Keratinocyte (primary cell): ENCODE results near the gene AKAP6. TPM values are rescaled to one million over a fixed set of nuclear protein-coding genes. Genes with fewer than 3 reads are reported as not detected.
A peak's percentile ranks its signal among the peaks of the same experiment; 100 is the strongest.

Experiments
- DNase-seq: peaks from one replicate; pipeline ENCODE4 v3.0.0-alpha.2; 2011; ENCODE audit warnings: low read depth, missing footprints, low spot score
- FAIRE-seq: peaks from 2 replicates; lab custom pipeline; 2011; peaks lifted over from hg19 to GRCh38; lab: Jason Lieb, UNC
- H2AFZ ChIP-seq: 2 replicates; pipeline ENCODE4 v1.6.0; 2012; ENCODE audit warnings: low read length, control low read depth, inconsistent platforms; ENCODE audit not compliant: control insufficient read depth
- H3K27ac ChIP-seq: 2 replicates; pipeline ENCODE4 v1.5.1; 2011; ENCODE audit warnings: low read length; ENCODE audit not compliant: control insufficient read depth, insufficient read depth
- H3K27me3 ChIP-seq: 3 replicates; pipeline ENCODE4 v1.6.0; 2011; ENCODE audit warnings: low read length; ENCODE audit not compliant: control insufficient read depth, insufficient read depth; ENCODE audit errors: extremely low read depth
- H3K36me3 ChIP-seq, 2 experiments: 2 replicates in 1 of 2; 3 replicates in 1 of 2; pipeline ENCODE4 v1.5.1; 2011; ENCODE audit warnings: low read length in 2 of 2, mild to moderate bottlenecking in 1 of 2; ENCODE audit not compliant: control insufficient read depth in 2 of 2, insufficient read depth in 2 of 2; ENCODE audit errors: extremely low read depth in 1 of 2
- H3K4me1 ChIP-seq: 3 replicates; pipeline ENCODE4 v1.5.1; 2011; ENCODE audit warnings: low read length; ENCODE audit not compliant: control insufficient read depth, insufficient read depth; ENCODE audit errors: extremely low read depth
- H3K4me2 ChIP-seq: 3 replicates; pipeline ENCODE4 v1.6.0; 2011; ENCODE audit warnings: low read depth, low read length; ENCODE audit not compliant: control insufficient read depth, insufficient read depth; ENCODE audit errors: extremely low read depth
- H3K4me3 ChIP-seq, 3 experiments: fragments of 200-600 bp in 1 of 3; sonication (generic) in 1 of 3; 2 replicates in 2 of 3; 3 replicates in 1 of 3; pipeline ENCODE4 v1.5.1; 2011 to 2016; ENCODE audit warnings: low read length in 3 of 3, mild to moderate bottlenecking in 3 of 3, control low read depth in 2 of 3, inconsistent platforms in 1 of 3, low read depth in 1 of 3, mixed read lengths in 1 of 3, mixed run types in 1 of 3, moderate library complexity in 1 of 3; ENCODE audit not compliant: control insufficient read depth in 2 of 3, insufficient read depth in 2 of 3; ENCODE audit errors: extremely low read depth in 1 of 3
- H3K79me2 ChIP-seq: 2 replicates; pipeline ENCODE4 v1.6.0; 2012; ENCODE audit warnings: low read length; ENCODE audit not compliant: control insufficient read depth, insufficient read depth
- H3K9ac ChIP-seq: 3 replicates; pipeline ENCODE4 v1.6.0; 2011; ENCODE audit warnings: low read length; ENCODE audit not compliant: control insufficient read depth, insufficient read depth; ENCODE audit errors: extremely low read depth
- H3K9me1 ChIP-seq: 3 replicates; pipeline ENCODE4 v1.6.0; 2011; ENCODE audit warnings: low read length; ENCODE audit not compliant: control insufficient read depth, insufficient read depth; ENCODE audit errors: extremely low read depth
- H3K9me3 ChIP-seq: 2 replicates; pipeline ENCODE4 v1.5.1; 2012; ENCODE audit warnings: low read depth, low read length; ENCODE audit not compliant: control insufficient read depth
- H4K20me1 ChIP-seq: 3 replicates; pipeline ENCODE4 v1.6.0; 2011; ENCODE audit warnings: low read length; ENCODE audit not compliant: control insufficient read depth, insufficient read depth; ENCODE audit errors: extremely low read depth
- CTCF ChIP-seq, 3 experiments: IDR thresholded peaks in 1 of 3; conservative IDR thresholded peaks in 1 of 3; optimal IDR thresholded peaks in 1 of 3; 2 replicates in 2 of 3; 3 replicates in 1 of 3; pipeline versions ENCODE3 to v1.5.1; 2011; ENCODE audit warnings: low read length in 3 of 3, mild to moderate bottlenecking in 3 of 3, moderate library complexity in 2 of 3, control low read depth in 1 of 3, inconsistent platforms in 1 of 3; ENCODE audit not compliant: insufficient read depth in 2 of 3; ENCODE audit errors: extremely low read depth in 1 of 3
- EZH2 ChIP-seq: IDR thresholded peaks from one replicate; pipeline ENCODE4 v1.6.1; 2012; ENCODE audit warnings: inconsistent platforms, mild to moderate bottlenecking, low read length, moderate library complexity
- dilution Hi-C: fragments of 300-500 bp; cut with MboI; formaldehyde crosslinking; loops from one replicate; pipeline ENCODE4 v1.7.0; 2020; ENCODE audit warnings: low sequenced_read_pairs; ENCODE audit not compliant: extremely low pct_ligation_motif_present
- polyA plus RNA-seq, 5 experiments: library from polyadenylated mRNA; depleted of rRNA in 3 of 5; stranded (reverse) in 3 of 5; stranded (forward) in 1 of 5; unstranded in 1 of 5; fragments of >200 nt; gene quantifications; 1 replicate in 1 of 5; 2 replicates in 3 of 5; 3 replicates in 1 of 5; pipeline versions ENCODE4 v1.2.1 to v1.2.3, GENCODE V29; 2011 to 2012; ENCODE audit warnings: missing spikeins in 2 of 5, low read depth in 1 of 5, low replicate concordance in 1 of 5

AKAP6 gene
- polyA plus RNA-seq, 1 donor (not counting 4 experiments of a cell fraction or from before 2014, with no cell fraction given) = 2.0 TPM

GRCh38 chr14:32710731-32711680 is 381.9 kb downstream of the AKAP6 start:
- Histone ChIP-seq H4K20me1 (no peaks in the 10 kb centered on the region), H3K36me3 (no peaks in the 10 kb centered on the region), H3K9me1 (no peaks in the 10 kb centered on the region), H3K4me1 (no peaks in the 10 kb centered on the region), H3K4me3 (no peak overlapping the region), H3K27me3 (no peaks in the 10 kb centered on the region), H3K79me2 (no peaks in the 10 kb centered on the region), H3K9ac (no peak overlapping the region), H3K9me3 (no peaks in the 10 kb centered on the region), H3K4me2 (no peak overlapping the region), H2AFZ (no peak overlapping the region), H3K27ac (no peak overlapping the region)
- TF ChIP-seq EZH2 (no peak), CTCF (optimal IDR thresholded peaks at IDR 0.05 in 1 of 3, IDR thresholded peaks at IDR 0.05 in 1 of 3, conservative IDR thresholded peaks at IDR 0.05 in 1 of 3; ENCODE audit: extremely low read depth in 1 of 3, insufficient read depth in 2 of 3, low read length in 3 of 3) (peak in 2 of 3 experiments; percentile 47 to 51)
- FAIRE-seq = no peak
- dilution Hi-C loops = no loop called here
- no peak for DNase-seq

GRCh38 chr14:32713856-32714255 is 384.8 kb downstream of the AKAP6 start:
- DNase-seq (no peak), FAIRE-seq (no peak)
- Histone ChIP-seq H4K20me1 (no peaks in the 10 kb centered on the region), H3K27me3 (no peaks in the 10 kb centered on the region), H3K4me1 (no peaks in the 10 kb centered on the region), H3K79me2 (no peaks in the 10 kb centered on the region), H3K27ac (no peak overlapping the region), H3K4me2 (no peak overlapping the region), H3K4me3 (no peak overlapping the region), H3K9ac (no peak overlapping the region), H3K9me1 (no peaks in the 10 kb centered on the region), H2AFZ (no peak overlapping the region), H3K9me3 (no peaks in the 10 kb centered on the region), H3K36me3 (no peaks in the 10 kb centered on the region)
- TF ChIP-seq EZH2 (no peak), CTCF (optimal IDR thresholded peaks at IDR 0.05 in 1 of 3, IDR thresholded peaks at IDR 0.05 in 1 of 3, conservative IDR thresholded peaks at IDR 0.05 in 1 of 3; ENCODE audit: extremely low read depth in 1 of 3, insufficient read depth in 2 of 3, low read length in 3 of 3) (no peak)
- dilution Hi-C loops = no loop called here
